ENCODE data around the gene FRRS1L.

- TF ChIP-seq CTCF (IDR thresholded peaks at IDR 0.05) (no peak), POLR2A (IDR thresholded peaks at IDR 0.05) (no peak)
Observed at GRCh38 chr9:109141375-109141774, 25.7 kb downstream of the FRRS1L start.
